ENCODE data around the gene KRT80.

Gene KRT80

GRCh38 chr12:52228931-52229330 lies 37.1 kb upstream of the KRT80 start:
- no peak for DNase-seq

- DNase-seq = no peak
These were observed 36.6 kb upstream of the KRT80 start for GRCh38 chr12:52228366-52228765.

GRCh38 chr12:52227606-52228166 lies 35.9 kb upstream of the KRT80 start:
- no peak for DNase-seq

- DNase-seq = no peak
These were observed 34.6 kb upstream of the KRT80 start for GRCh38 chr12:52226446-52226845.

GRCh38 chr12:52225752-52226151 lies 33.9 kb upstream of the KRT80 start:
- DNase-seq = no peak

- no peak for DNase-seq
These were observed 32.3 kb upstream of the KRT80 start for GRCh38 chr12:52224151-52224550.

- no peak for DNase-seq
These were observed 31.7 kb upstream of the KRT80 start for GRCh38 chr12:52223406-52224039.

GRCh38 chr12:52222692-52223091 lies 30.9 kb upstream of the KRT80 start:
- DNase-seq = no peak

- DNase-seq = peak; percentile 35
These were observed 30.2 kb upstream of the KRT80 start for GRCh38 chr12:52221912-52222457.

- DNase-seq = no peak
These were observed 29.4 kb upstream of the KRT80 start for GRCh38 chr12:52221070-52221781.

GRCh38 chr12:52220477-52220876 lies 28.7 kb upstream of the KRT80 start:
- DNase-seq = no peak

- DNase-seq = no peak
These were observed 26.2 kb upstream of the KRT80 start for GRCh38 chr12:52218001-52218400.

GRCh38 chr12:52217223-52217622 lies 25.4 kb upstream of the KRT80 start:
- DNase-seq = no peak

GRCh38 chr12:52216807-52217206 lies 25.0 kb upstream of the KRT80 start:
- no peak for DNase-seq

- DNase-seq = no peak
These were observed 24.3 kb upstream of the KRT80 start for GRCh38 chr12:52216100-52216499.

- DNase-seq = no peak
These were observed 23.8 kb upstream of the KRT80 start for GRCh38 chr12:52215587-52216031.

GRCh38 chr12:52214421-52214802 lies 22.6 kb upstream of the KRT80 start:
- no peak for DNase-seq

- DNase-seq = peak; percentile 47
These were observed 22.0 kb upstream of the KRT80 start for GRCh38 chr12:52213564-52214420.

- DNase-seq = no peak
These were observed 21.1 kb upstream of the KRT80 start for GRCh38 chr12:52212701-52213563.

GRCh38 chr12:52211716-52212585 lies 20.1 kb upstream of the KRT80 start:
- no peak for DNase-seq
